Measurements from ENCODE around the gene CBFA2T2. TPM values are rescaled to one million over a fixed set of nuclear protein-coding genes. Genes with fewer than 3 reads are reported as not detected.

CBFA2T2 gene
- polyA plus RNA-seq, 4 donors, result 21.8 to 29.8 (median 25.1) TPM

- DNase-seq (ENCODE audit: low read depth in 4 of 4, low spot score in 3 of 4), result no peak
Measured at GRCh38 chr20:33659341-33660034, 169.6 kb downstream of the CBFA2T2 start.

- no peak for DNase-seq (ENCODE audit: low read depth in 4 of 4, low spot score in 3 of 4)
Measured at GRCh38 chr20:33660035-33660684, 170.3 kb downstream of the CBFA2T2 start.

- DNase-seq (ENCODE audit: low read depth in 4 of 4, low spot score in 3 of 4), result no peak
Measured at GRCh38 chr20:33660685-33661058, 170.8 kb downstream of the CBFA2T2 start.

GRCh38 chr20:33662172-33662571 is 172.3 kb downstream of the CBFA2T2 start, which contains the start of gene C20orf144:
C20orf144 (plus strand) TSS chr20:33662327; CDS start chr20:33662346, 19 bp downstream.
- no peak for DNase-seq (ENCODE audit: low read depth in 4 of 4, low spot score in 3 of 4)

- peak in 1 of 4 donors; percentile 59 for DNase-seq (ENCODE audit: low read depth in 4 of 4, low spot score in 3 of 4)
Measured at GRCh38 chr20:33663161-33664084, 173.5 kb downstream of the CBFA2T2 start.

GRCh38 chr20:33664085-33664761 is 174.3 kb downstream of the CBFA2T2 start:
- no peak for DNase-seq (ENCODE audit: low read depth in 4 of 4, low spot score in 3 of 4)

GRCh38 chr20:33664762-33665144 is 174.9 kb downstream of the CBFA2T2 start:
- no peak for DNase-seq (ENCODE audit: low read depth in 4 of 4, low spot score in 3 of 4)

GRCh38 chr20:33666293-33667244 is 176.7 kb downstream of the CBFA2T2 start, which contains the start of gene ACTL10:
ACTL10 (plus strand) TSS chr20:33666943; CDS start chr20:33667498, 555 bp downstream.
- peak; percentile 88 to 93 (median 90) for DNase-seq (ENCODE audit: low read depth in 4 of 4, low spot score in 3 of 4)

GRCh38 chr20:33667245-33667675 is 177.4 kb downstream of the CBFA2T2 start:
- DNase-seq (ENCODE audit: low read depth in 4 of 4, low spot score in 3 of 4), result no peak

- DNase-seq (ENCODE audit: low read depth in 4 of 4, low spot score in 3 of 4), result peak in 1 of 4 donors; percentile 65
Measured at GRCh38 chr20:33667676-33668465, 178.0 kb downstream of the CBFA2T2 start.

GRCh38 chr20:33668466-33669155 is 178.7 kb downstream of the CBFA2T2 start:
- DNase-seq (ENCODE audit: low read depth in 4 of 4, low spot score in 3 of 4), result no peak

GRCh38 chr20:33669224-33669623 is 179.3 kb downstream of the CBFA2T2 start:
- DNase-seq (ENCODE audit: low read depth in 4 of 4, low spot score in 3 of 4), result no peak

GRCh38 chr20:33669873-33670640 is 180.2 kb downstream of the CBFA2T2 start:
- no peak for DNase-seq (ENCODE audit: low read depth in 4 of 4, low spot score in 3 of 4)

- no peak for DNase-seq (ENCODE audit: low read depth in 4 of 4, low spot score in 3 of 4)
Measured at GRCh38 chr20:33670715-33671499, 181.0 kb downstream of the CBFA2T2 start.

GRCh38 chr20:33671573-33672288 is 181.8 kb downstream of the CBFA2T2 start:
- DNase-seq (ENCODE audit: low read depth in 4 of 4, low spot score in 3 of 4), result no peak
